HG02973 (cell line): ENCODE data around the gene SPTLC2.
"Not testable (repeated sequence)": the region's sequence is repeated elsewhere in the genome, so short reads cannot be mapped to it uniquely, and the experiment has no call there.

Experiments used
- ATAC-seq: cut with Tn5 transposase; IDR thresholded peaks from one replicate; pipeline ENCODE4 v1.9.1; 2021; ENCODE audit warnings: moderate library complexity; ENCODE audit not compliant: unreplicated experiment

SPTLC2 gene

DNA sequence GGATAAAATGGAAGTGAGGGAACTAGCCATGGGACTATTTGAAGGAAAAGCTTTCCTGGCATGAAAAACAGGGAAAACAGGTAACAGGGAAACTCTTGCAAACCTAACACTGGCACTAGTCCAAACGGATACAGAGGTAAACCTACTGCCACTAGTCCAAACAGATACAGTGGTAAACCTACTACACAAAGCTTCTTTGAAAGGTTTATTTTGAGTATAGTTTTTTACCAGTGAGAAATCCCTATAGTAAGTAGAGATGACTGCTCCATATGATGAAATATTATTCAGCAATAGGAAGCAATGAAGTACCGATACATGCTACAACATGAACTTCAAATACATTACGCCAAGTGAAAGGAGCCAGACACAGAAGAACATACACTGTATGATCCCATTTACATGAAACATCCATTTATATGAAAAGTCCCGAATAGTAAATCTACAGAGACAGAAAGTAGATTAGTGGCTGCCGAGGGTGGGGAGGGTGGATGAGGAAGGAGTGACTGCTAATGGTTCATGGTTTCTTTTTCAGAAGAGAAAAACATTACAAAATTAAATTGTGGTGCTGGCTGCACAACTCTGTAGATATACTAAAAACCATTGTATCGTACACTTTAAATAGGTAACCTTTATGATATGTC lies 25.5 kb downstream of the SPTLC2 start:
- no peak for ATAC-seq

GRCh38 chr14:77589099-77589498 lies 27.3 kb downstream of the SPTLC2 start:
- ATAC-seq: no peak

DNA sequence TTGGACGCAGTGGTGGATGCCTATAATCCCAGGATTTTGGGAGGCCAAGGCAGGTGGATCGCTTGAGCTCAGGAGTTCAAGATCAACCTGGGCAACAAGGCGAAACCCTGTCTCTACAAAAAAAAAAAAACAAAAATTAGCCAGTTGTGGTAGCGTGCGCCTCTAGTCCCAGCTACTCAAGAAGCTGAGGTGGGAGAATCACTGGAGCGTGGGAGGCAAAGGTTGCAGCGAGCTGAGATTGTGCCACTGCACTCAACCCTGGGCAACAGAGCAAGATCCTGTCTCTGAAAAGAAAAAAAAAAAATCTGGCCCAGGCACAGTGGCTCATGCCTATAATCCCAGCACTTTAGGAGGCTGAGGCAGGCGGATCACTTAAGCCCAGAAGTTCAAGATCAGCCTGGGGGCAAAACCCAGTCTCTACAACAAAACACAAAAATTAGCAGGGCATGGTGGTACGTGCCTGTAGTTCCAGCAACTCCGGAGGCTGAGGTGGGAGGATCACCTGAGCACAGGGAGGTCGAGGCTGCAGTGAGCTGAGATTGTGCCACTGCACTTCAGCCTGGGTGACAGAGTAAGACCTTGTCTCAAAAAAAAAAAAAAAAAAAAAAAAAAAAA lies 27.9 kb downstream of the SPTLC2 start:
- not testable (repeated sequence) for ATAC-seq

DNA sequence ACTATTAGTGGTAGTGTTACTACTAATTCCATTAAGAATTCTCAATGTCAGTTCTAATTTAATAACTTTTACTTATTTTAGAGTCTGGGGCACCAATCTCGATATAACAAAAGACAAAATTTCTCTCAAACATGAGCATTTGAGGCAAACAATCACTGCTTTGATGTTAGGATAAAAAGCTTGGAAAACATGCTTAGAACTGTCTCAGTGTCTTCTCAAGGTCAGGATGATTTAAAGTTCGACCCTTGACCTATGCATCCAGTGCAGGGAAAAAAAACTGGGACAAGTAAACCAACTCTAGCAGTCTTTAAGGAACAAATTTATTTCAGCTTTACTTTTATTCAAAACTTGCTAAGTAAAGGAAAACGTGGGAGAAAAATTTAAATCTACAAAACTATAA lies 31.1 kb downstream of the SPTLC2 start:
- ATAC-seq: no peak

DNA sequence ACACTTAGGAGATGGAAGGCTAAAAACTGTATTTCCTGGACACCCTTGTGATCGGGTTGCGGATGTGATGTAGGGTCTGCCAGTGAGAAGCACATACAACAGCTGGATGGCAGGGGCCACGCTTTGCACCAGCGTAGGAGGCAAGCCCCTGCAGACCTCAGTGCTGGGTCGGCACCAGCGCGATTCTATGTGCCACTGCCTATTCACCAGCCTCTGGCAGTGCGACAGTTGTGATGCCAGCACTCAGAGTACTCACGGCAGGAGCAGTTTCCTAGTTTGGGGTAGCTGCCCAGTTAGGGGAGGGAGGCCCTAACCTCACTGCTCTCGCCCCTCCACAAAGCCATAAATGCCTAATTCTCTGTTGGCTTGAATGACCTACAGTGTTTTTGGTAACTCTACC lies 31.6 kb downstream of the SPTLC2 start:
- ATAC-seq: no peak

DNA sequence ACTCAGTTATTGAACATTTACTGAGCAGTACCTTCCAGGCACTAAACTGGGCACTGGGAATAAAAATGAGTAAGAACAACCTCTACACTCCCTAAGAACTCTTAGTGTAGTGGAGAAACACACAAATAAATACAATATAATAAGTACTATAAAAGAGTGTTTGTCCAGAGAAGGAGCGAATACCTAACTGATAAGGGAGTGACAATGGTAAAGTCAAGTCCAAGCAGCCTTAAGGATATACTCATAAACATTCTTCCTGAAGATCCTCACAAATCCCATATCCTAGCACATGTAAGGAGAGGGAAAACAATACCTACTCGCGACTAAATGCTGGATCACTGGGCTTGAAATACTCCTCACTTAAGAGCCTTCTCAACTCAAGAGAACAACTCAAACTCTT lies 32.8 kb downstream of the SPTLC2 start:
- no peak for ATAC-seq

GRCh38 chr14:77582511-77582910 lies 33.9 kb downstream of the SPTLC2 start:
- ATAC-seq: no peak

DNA sequence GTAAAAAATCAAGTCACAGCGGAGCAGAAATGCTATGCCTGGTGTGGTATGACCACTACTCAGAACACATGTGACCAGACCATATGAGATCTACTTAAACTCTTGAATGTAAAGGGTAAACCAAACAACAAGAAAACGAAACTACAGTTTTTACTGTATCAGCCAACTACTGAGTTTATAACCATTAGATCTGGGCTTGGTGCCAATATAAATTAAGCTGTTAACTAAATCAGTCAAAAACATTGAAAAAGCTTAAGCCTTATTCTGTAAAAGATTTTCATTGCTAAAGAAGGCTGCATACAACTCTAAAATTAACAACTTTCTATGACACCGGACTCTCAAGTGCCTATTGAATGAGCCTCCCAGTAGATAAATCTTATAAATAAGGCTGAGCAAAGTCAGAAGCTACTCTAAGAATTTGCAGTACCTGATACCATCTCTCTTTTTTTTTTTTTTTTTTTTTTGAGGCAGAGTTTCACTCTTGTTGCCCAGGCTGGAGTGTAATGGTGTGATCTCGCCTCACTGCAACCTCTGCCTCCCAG lies 35.4 kb downstream of the SPTLC2 start:
- ATAC-seq: peak; percentile 98

GRCh38 chr14:77580477-77580876 lies 36.0 kb downstream of the SPTLC2 start:
- ATAC-seq: no peak

- ATAC-seq: no peak
Observed at GRCh38 chr14:77579780-77580179, 36.7 kb downstream of the SPTLC2 start.

DNA sequence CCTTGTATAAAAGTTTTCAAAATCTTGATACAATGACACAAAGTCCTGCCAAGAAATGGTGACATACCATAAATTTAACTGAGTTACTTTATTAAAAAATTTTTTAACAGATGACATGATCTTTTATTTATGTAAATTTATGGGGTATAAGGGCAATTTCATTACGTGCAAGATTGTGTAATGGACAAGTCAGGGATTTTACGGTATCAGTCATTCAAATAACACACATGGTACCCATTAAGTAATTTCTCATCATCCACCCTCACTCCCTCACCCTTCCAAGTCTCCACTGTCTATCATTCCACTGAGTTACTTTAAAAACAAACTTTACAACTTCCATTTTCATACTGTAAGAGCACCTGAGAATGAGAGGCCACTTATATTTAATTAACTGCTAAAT lies 37.4 kb downstream of the SPTLC2 start:
- no peak for ATAC-seq

GRCh38 chr14:77574446-77575115 lies 41.9 kb downstream of the SPTLC2 start:
- ATAC-seq: no peak

DNA sequence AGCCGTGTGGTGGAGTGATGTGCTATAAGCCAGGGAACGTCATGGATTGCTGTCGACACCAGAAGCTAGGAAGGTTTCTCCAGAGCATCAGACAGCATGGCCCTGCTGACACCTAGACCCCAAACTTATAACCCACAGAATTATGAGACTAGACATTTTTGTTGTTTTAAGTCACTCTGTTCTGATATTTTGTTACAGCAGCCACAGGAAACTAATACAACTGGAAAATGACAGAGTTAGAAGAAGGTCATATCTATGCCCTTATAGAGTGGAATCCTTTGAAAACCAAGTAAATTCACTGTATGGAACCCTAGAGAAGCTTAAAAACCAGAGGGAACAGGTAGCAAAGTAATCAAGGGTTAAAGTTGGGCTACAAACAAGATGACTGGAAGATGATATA lies 42.5 kb downstream of the SPTLC2 start:
- ATAC-seq: no peak

GRCh38 chr14:77570706-77571268 lies 45.6 kb downstream of the SPTLC2 start:
- ATAC-seq: no peak

DNA sequence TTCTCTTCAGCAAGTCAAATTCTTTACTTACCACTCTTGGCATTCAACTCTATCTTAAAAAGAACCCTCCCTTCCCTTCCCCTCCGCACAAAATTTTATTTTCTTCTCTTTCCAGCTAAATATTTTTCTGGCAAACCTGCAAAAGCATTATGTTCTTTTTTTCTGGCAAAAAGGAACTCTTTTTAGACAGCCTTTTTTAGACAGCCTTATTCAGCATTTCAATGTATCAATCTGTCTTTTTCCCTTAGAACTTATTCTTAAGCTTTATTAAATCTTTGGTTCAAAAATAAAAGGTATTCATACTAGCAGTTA lies 50.5 kb downstream of the SPTLC2 start:
- ATAC-seq: no peak

DNA sequence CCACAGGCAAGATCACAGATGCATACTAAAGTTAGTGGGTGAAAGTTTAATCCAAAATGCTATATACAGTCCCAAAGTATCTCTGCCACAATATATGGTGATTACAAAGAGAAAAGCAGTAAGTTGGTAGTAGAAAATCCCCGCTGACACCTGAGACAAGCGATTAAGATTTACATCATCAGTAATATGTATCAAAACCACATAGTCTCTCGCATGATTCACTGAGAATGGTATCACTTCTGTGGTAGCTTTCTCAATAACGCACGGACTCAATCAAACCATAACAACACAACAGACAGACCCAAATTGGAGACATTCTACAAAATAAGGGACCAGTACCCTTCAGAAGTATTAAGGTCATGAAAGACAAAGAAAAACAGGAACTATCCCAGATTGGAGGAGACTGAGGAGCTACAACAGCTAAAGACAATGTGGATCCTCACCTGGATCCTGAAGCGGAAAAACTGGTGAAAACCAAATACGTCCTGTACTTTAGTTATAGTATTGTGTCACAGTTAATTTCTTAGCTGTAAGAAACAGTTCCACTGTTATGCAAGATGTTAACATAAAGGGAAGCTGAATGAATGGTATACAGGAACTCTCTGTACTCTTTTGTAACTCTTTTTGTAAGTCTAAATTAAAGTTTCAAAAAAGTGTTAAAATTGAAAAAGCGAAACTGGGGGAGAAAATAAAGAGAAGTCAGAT lies 51.0 kb downstream of the SPTLC2 start:
- ATAC-seq: no peak

DNA sequence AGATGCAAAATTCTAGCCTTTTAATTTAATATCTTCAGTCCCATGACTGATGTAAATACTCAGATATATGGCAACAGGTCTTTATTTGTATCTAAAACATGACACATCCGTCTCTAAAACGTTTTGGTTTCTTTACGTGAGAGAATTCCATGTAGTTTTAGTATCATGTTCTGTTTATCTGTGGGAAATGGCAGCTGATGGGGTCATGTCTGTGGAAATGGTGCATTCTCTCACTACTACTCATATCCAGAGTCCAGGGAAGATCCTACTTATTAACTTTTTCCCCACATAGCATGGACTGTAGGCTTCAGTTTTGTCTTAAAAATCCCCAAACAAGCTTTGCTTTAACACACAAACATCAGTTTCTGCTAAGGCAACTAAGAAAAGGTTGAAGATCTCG lies 53.8 kb downstream of the SPTLC2 start:
- no peak for ATAC-seq

- no peak for ATAC-seq
Observed at GRCh38 chr14:77561881-77562280, 54.6 kb downstream of the SPTLC2 start.

- ATAC-seq: no peak
Observed at GRCh38 chr14:77559381-77559780, 57.1 kb downstream of the SPTLC2 start.

- ATAC-seq: no peak
Observed at GRCh38 chr14:77557391-77557790, 59.0 kb downstream of the SPTLC2 start.

DNA sequence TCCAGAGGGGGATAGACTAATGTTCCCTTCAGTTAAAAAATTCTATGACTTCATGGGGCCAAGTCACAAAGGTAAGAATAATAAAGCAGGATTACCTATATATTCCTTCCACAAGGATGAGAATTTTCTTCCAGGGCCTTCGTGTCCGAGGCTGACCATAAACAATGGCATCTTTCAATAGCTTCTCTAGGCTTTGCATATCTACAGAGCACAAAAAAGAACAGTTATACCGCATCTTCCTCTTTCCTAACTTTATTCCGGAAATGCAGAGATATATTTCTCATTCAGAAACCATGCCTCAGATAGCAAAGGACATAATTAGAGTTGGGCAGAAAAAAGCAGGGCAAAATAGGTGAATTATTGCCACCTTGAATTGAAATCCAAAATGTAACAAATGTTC lies 59.5 kb downstream of the SPTLC2 start:
- ATAC-seq: no peak
